ENCODE results near the gene MAD1L1.
"Not testable (repeated sequence)": the region's sequence is repeated elsewhere in the genome, so short reads cannot be mapped to it uniquely, and the experiment has no call there.

The MAD1L1 gene

DNA sequence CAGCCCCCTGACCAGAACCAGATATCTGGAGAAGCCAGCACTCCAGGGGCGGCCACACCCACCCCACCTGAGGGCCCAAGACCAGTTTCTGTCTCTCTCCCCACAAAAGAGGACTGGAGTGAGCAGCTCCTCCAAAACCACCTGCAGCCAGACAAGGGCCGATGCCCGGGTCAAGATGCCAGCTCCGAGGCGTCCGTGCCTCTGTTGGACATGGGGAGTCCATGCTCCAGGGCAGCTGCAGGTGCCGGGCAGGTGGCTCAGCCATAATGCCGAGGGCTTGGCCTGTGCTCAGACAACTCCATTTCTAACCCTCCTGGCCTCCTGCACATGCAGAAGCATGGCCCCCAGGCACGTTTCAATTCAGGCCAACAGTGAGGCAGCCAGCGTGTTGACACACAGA is 234.6 kb downstream of the MAD1L1 start:
- DNase-seq (ENCODE audit: extremely low read depth, low read depth), result no peak
- no peak overlapping the region for H3K4me3 ChIP-seq (replicated peaks; ENCODE audit: low read depth, low read length)
- TF ChIP-seq, protein P1, sequence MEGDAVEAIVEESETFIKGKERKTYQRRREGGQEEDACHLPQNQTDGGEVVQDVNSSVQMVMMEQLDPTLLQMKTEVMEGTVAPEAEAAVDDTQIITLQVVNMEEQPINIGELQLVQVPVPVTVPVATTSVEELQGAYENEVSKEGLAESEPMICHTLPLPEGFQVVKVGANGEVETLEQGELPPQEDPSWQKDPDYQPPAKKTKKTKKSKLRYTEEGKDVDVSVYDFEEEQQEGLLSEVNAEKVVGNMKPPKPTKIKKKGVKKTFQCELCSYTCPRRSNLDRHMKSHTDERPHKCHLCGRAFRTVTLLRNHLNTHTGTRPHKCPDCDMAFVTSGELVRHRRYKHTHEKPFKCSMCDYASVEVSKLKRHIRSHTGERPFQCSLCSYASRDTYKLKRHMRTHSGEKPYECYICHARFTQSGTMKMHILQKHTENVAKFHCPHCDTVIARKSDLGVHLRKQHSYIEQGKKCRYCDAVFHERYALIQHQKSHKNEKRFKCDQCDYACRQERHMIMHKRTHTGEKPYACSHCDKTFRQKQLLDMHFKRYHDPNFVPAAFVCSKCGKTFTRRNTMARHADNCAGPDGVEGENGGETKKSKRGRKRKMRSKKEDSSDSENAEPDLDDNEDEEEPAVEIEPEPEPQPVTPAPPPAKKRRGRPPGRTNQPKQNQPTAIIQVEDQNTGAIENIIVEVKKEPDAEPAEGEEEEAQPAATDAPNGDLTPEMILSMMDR (IDR thresholded peaks at IDR 0.05; ENCODE audit: low read depth, low read length, missing control alignments), result no peak

DNA sequence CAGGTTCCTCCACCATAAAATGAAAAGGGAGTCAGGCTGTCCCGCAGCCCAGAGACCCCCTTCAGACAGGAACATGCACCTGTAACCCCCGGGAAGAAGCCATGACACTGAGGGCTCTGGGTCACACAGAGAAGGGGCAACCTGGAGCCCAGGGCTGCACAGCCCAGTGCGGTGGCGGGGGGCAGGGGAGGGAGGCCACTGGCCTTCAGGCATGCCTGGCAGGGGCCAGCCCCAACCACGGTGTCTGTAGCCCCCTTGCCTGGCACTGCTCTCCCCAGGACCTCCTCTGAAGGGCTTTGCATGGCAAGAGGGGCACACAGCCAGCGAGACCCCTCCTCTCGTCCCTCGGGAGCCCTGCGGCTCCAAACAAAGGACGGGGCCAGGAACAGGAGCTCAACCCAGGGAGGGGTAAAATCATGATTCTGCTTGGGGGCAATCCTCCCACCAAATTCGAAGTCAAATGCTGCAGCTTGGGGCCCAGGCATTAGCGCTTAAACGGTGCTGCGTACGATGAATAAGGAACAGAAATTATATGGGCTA is 235.1 kb downstream of the MAD1L1 start:
- no peak for DNase-seq (ENCODE audit: extremely low read depth, low read depth)
- TF ChIP-seq, protein P1 (IDR thresholded peaks at IDR 0.05; ENCODE audit: low read depth, low read length, missing control alignments), result no peak
- H3K4me3 ChIP-seq (replicated peaks; ENCODE audit: low read depth, low read length), result no peak overlapping the region

DNA sequence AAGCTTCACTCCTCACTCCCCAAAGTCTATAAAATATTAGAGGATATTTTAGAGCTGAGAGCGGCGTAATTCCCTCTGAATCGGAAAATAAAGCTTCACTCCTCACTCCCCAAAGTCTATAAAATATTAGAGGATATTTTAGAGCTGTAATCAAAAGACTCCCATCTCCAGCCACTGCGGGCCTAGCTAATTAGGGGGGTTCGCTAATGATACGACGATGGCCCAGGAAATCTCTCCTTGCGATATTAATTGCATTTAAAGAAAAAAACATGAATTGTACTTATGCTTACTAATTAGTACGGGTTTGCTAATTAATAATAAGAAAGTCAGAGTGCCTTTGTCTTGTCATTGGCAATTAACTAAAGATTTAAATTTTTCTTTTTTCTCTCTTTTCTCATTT is 235.9 kb downstream of the MAD1L1 start:
- TF ChIP-seq, protein P1 (IDR thresholded peaks at IDR 0.05; ENCODE audit: low read depth, low read length, missing control alignments), result no peak
- no peak overlapping the region for H3K4me3 ChIP-seq (replicated peaks; ENCODE audit: low read depth, low read length)
- no peak for DNase-seq (ENCODE audit: extremely low read depth, low read depth)

DNA sequence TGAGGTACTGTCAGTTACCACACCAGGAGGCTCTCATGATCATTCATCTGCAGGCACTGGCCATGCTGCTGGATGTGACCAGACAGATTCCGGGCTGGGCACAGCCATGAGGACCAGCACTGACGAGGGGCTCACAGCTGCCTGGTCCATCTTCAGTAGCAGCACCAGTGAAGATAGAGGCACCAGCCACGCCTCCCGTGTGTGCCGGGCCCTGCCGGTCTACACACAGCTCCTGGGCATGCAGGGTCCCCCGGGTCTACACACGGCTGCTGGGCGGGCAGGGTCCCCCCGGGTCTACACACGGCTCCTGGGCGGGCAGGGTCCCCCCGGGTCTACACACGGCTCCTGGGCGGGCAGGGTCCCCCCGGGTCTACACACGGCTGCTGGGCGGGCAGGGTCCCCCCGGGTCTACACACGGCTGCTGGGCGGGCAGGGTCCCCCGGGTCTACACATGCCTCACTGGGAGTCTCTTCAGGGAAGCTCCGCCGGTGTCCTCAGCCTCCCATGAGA is 236.8 kb downstream of the MAD1L1 start:
- DNase-seq (ENCODE audit: extremely low read depth, low read depth); H3K4me3 ChIP-seq (replicated peaks; ENCODE audit: low read depth, low read length): not testable (repeated sequence)

DNA sequence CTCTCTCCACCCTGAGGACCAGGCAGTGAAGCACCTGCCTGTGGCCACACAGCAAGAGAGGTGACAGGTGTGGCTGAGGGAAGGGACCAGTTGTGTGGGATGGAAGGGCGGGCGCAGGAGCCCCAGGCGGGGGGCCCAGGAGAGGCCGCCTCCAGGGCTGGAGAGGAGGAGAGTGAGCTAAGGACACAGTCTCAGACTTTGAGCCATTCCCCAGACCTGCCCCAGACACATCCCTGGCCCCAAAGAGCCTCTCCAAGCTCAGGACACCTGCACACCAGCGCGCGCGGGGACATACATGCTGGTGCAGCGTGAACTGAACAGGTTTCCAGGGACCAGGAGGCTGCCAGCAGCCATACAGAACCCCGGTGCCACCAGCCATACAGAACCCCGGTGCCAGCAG is 237.3 kb downstream of the MAD1L1 start:
- no peak for DNase-seq (ENCODE audit: extremely low read depth, low read depth)
- TF ChIP-seq, protein P1 (IDR thresholded peaks at IDR 0.05; ENCODE audit: low read depth, low read length, missing control alignments), result no peak
- no peak overlapping the region for H3K4me3 ChIP-seq (replicated peaks; ENCODE audit: low read depth, low read length)

DNA sequence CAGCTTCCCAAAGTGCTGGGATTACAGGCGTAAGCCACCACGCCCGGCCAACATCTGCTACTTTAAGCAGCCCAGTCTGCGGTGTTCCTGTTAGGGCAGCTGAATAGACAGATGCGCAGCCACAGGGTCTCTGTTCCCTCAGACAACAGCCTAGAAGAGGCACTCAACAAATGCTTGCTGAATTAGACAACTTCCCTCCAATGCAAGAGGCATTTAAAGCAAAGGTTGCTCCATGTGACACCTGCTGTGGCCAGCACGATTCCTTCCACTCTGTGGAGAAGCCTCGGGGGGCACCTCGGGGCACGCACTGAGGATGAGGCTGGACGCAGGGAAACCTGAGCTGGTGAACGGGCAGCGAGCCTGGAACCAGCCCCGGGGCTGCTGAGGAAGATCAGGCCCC is 237.8 kb downstream of the MAD1L1 start:
- no peak overlapping the region for H3K4me3 ChIP-seq (replicated peaks; ENCODE audit: low read depth, low read length)
- no peak for DNase-seq (ENCODE audit: extremely low read depth, low read depth)
- TF ChIP-seq, protein P1 (IDR thresholded peaks at IDR 0.05; ENCODE audit: low read depth, low read length, missing control alignments), result no peak

DNA sequence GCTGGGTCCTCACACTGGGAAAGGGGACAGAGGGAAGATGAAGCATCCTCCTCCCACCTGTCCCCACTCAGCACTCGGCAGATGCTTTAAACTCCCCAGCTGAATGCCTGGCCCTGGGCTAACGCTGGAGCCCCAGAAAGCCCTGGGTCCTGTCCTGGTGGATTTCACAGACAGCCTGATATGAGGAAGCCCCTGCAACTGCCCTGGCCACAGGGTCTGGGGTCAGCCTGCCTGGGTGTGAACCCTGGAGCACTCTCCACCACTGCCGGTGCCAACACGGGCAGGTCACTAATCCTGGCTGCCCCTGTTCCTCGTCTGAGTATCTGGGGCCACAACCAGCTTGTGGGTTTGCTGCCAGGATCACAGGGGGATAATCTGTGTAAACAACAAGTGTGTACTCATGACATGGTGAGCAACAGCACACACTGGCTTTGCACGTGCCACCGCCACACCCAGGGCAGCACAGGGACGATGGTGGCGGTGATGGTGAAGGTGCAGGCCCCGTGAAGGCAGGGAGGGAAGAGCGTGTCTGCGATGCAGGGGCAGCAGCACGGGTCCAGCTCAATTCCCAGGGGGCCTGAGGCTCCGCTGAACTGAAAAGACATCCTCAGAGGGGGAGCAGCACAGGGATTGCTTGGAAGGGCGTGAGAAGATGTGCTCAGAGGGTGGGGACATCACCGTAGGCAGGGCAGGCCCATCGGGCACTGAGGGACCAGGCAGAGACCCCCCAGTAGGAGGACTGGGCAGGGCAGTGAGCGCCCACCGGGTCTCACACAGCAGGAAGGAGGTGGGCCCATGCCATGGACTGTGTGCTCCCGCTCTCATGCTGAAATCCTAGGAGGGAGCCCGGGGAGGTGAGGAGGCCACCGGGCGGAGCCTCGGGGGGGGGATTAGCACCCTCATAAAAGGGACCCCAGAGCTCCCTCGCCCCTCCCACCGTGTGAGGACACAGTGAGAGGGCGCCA is 238.7 kb downstream of the MAD1L1 start:
- H3K4me3 ChIP-seq (replicated peaks; ENCODE audit: low read depth, low read length), result no peak overlapping the region
- DNase-seq (ENCODE audit: extremely low read depth, low read depth), result no peak
- TF ChIP-seq, protein P1 (IDR thresholded peaks at IDR 0.05; ENCODE audit: low read depth, low read length, missing control alignments), result no peak

All from HFF-Myc (cell line).